H9 (cell line): ENCODE measurements around the gene TSGA10IP. TPM values are rescaled to one million over a fixed set of nuclear protein-coding genes. Genes with fewer than 3 reads are reported as not detected.
A peak's percentile ranks its signal among the peaks of the same experiment; 100 is the strongest.

Source experiments
- DNase-seq: peaks from one replicate; pipeline ENCODE4 v3.0.0-alpha.2; 2017
- H2AFZ ChIP-seq: one replicate; pipeline ENCODE4 v1.6.1; 2013; ENCODE audit warnings: mild to moderate bottlenecking, low read length, control low read depth, moderate library complexity
- H2AK5ac ChIP-seq: 2 replicates; pipeline ENCODE4 v1.6.1; 2013; ENCODE audit warnings: low read length, control low read depth, mixed read lengths; ENCODE audit not compliant: insufficient read length
- H2BK120ac ChIP-seq: one replicate; pipeline ENCODE4 v1.6.1; 2013; ENCODE audit warnings: low read depth, mild to moderate bottlenecking, low read length, control low read depth, inconsistent platforms; ENCODE audit not compliant: poor library complexity, severe bottlenecking
- H2BK12ac ChIP-seq: 2 replicates; pipeline ENCODE4 v1.6.1; 2013; ENCODE audit warnings: low read length, control low read depth, mixed read lengths, low read depth; ENCODE audit not compliant: insufficient read length
- H2BK15ac ChIP-seq: 2 replicates; pipeline ENCODE4 v1.6.1; 2013; ENCODE audit warnings: low read depth, low read length, control low read depth
- H2BK20ac ChIP-seq: one replicate; pipeline ENCODE4 v1.6.1; 2013; ENCODE audit warnings: low read depth, mild to moderate bottlenecking, low read length, control low read depth, inconsistent platforms; ENCODE audit not compliant: poor library complexity, severe bottlenecking
- H2BK5ac ChIP-seq: 2 replicates; pipeline ENCODE4 v1.6.1; 2013; ENCODE audit warnings: low read length, control low read depth, mixed read lengths; ENCODE audit not compliant: insufficient read length
- H3K14ac ChIP-seq: 2 replicates; pipeline ENCODE4 v1.6.1; 2013; ENCODE audit warnings: low read length, control low read depth; ENCODE audit not compliant: insufficient read depth
- H3K18ac ChIP-seq: 2 replicates; pipeline ENCODE4 v1.6.1; 2013; ENCODE audit warnings: low read depth, mild to moderate bottlenecking, mixed read lengths, low read length, control low read depth; ENCODE audit not compliant: insufficient read length
- H3K23ac ChIP-seq: 2 replicates; pipeline ENCODE4 v1.6.1; 2013; ENCODE audit warnings: low read length, control low read depth, mixed read lengths, low read depth; ENCODE audit not compliant: insufficient read length
- H3K23me2 ChIP-seq: 2 replicates; pipeline ENCODE4 v1.6.1; 2013; ENCODE audit warnings: low read depth, mild to moderate bottlenecking, mixed read lengths, low read length, control low read depth; ENCODE audit not compliant: insufficient read length, poor library complexity, severe bottlenecking
- H3K27ac ChIP-seq: 2 replicates; pipeline ENCODE4 v1.5.1; 2013; ENCODE audit warnings: low read length, control low read depth, mixed read lengths, low read depth; ENCODE audit not compliant: insufficient read length
- H3K27me3 ChIP-seq: 2 replicates; pipeline ENCODE4 v1.6.1; 2013; ENCODE audit warnings: low read length, control low read depth, inconsistent platforms; ENCODE audit not compliant: insufficient read depth
- H3K4ac ChIP-seq: 2 replicates; pipeline ENCODE4 v1.6.1; 2013; ENCODE audit warnings: low read depth, mild to moderate bottlenecking, control low read depth, inconsistent platforms, low read length, moderate library complexity
- H3K4me1 ChIP-seq: 2 replicates; pipeline ENCODE4 v1.6.1; 2013; ENCODE audit warnings: low read length, control low read depth, inconsistent platforms; ENCODE audit not compliant: insufficient read depth
- H3K4me2 ChIP-seq: 2 replicates; pipeline ENCODE4 v1.6.1; 2013; ENCODE audit warnings: low read length, control low read depth, mixed read lengths; ENCODE audit not compliant: insufficient read length, insufficient read depth
- H3K56ac ChIP-seq: 2 replicates; pipeline ENCODE4 v1.6.1; 2013; ENCODE audit warnings: low read depth, mild to moderate bottlenecking, mixed read lengths, low read length, control low read depth; ENCODE audit not compliant: insufficient read length
- H3K79me1 ChIP-seq: 2 replicates; pipeline ENCODE4 v1.6.1; 2013; ENCODE audit warnings: low read depth, mild to moderate bottlenecking, moderate library complexity, low read length, control low read depth, inconsistent platforms; ENCODE audit not compliant: insufficient read depth, poor library complexity, severe bottlenecking
- H3K79me2 ChIP-seq: 2 replicates; pipeline ENCODE4 v1.6.1; 2013; ENCODE audit warnings: low read length, control low read depth, inconsistent platforms; ENCODE audit not compliant: insufficient read depth
- H3K9ac ChIP-seq: 2 replicates; pipeline ENCODE4 v1.6.1; 2013; ENCODE audit warnings: low read length, control low read depth, mixed read lengths; ENCODE audit not compliant: insufficient read length; ENCODE audit errors: extremely low read depth
- H3K9me3 ChIP-seq: one replicate; pipeline ENCODE4 v1.6.1; 2013; ENCODE audit warnings: low read depth, low read length, inconsistent platforms; ENCODE audit not compliant: control insufficient read depth
- H3T11ph ChIP-seq: one replicate; pipeline ENCODE4 v1.6.1; 2013; ENCODE audit warnings: mild to moderate bottlenecking, low read length, control low read depth, inconsistent platforms
- H4K20me1 ChIP-seq: one replicate; pipeline ENCODE4 v1.6.1; 2013; ENCODE audit not compliant: control insufficient read depth, insufficient read length, insufficient read depth
- H4K5ac ChIP-seq: 2 replicates; pipeline ENCODE4 v1.6.1; 2013; ENCODE audit warnings: low read depth, mild to moderate bottlenecking, mixed read lengths, low read length, control low read depth; ENCODE audit not compliant: insufficient read length
- H4K8ac ChIP-seq: replicated peaks from 2 replicates; pipeline ENCODE4 v1.6.1; 2013; ENCODE audit warnings: low read length, control low read depth, mixed read lengths, low read depth; ENCODE audit not compliant: insufficient read length
- H4K91ac ChIP-seq: 2 replicates; pipeline ENCODE4 v1.6.1; 2013; ENCODE audit warnings: low read depth, mild to moderate bottlenecking, moderate library complexity, mixed read lengths, low read length, control low read depth; ENCODE audit not compliant: insufficient read length
- H3K27ac Mint-ChIP-seq, 3 experiments: 2 replicates in 2 of 3; 3 replicates in 1 of 3; pipeline ENCODE4 v1.8.0; 2020 to 2021; ENCODE audit warnings: mixed read lengths in 3 of 3, mild to moderate bottlenecking in 1 of 3, moderate library complexity in 1 of 3
- H3K27me3 Mint-ChIP-seq: 2 replicates; pipeline ENCODE4 v1.8.0; 2021; ENCODE audit warnings: low read depth, mild to moderate bottlenecking, moderate library complexity, mixed read lengths
- H3K36me3 Mint-ChIP-seq, 3 experiments: 2 replicates in 2 of 3; 3 replicates in 1 of 3; pipeline ENCODE4 v1.8.0; 2020 to 2021; ENCODE audit warnings: low read depth in 3 of 3, mixed read lengths in 3 of 3; ENCODE audit not compliant: insufficient read depth in 1 of 3
- H3K4me1 Mint-ChIP-seq, 2 experiments: 2 replicates each; pipeline ENCODE4 v1.8.0; 2020; ENCODE audit warnings: mixed read lengths in 2 of 2
- H3K4me3 Mint-ChIP-seq, 2 experiments: 2 replicates in 1 of 2; 3 replicates in 1 of 2; pipeline ENCODE4 v1.8.0; 2020 to 2021; ENCODE audit warnings: mild to moderate bottlenecking in 2 of 2, mixed read lengths in 2 of 2, moderate library complexity in 1 of 2
- H3K9me3 Mint-ChIP-seq, 2 experiments: 2 replicates in 1 of 2; 3 replicates in 1 of 2; pipeline ENCODE4 v1.8.0; 2020; ENCODE audit warnings: mild to moderate bottlenecking in 2 of 2, mixed read lengths in 2 of 2, moderate library complexity in 1 of 2
- CTCF ChIP-seq: fragments of 200-600 bp; sonication (generic); conservative IDR thresholded peaks from 3 replicates; pipeline ENCODE4 v1.8.0; 2021; ENCODE audit warnings: antibody characterized with exemption, mild to moderate bottlenecking
- WGBS: extraction: QIAGEN DNeasy Blood & Tissue Kit; methylation state at CpG from one replicate; pipeline ENCODE4 v1.1.7; 2013; ENCODE audit warnings: missing lambda C conversion rate, low lambda C conversion rate, mixed read lengths; ENCODE audit not compliant: insufficient read length; ENCODE audit errors: extremely low coverage; 5-methylcytosine and 5-hydroxymethylcytosine counted together
- total RNA-seq: library from RNA; stranded (reverse); gene quantifications from 2 replicates; pipeline ENCODE4 v1.2.1, GENCODE V29; 2021

The TSGA10IP gene
- total RNA-seq, 1 experiment from 2014 or later = 2.2 TPM

GRCh38 chr11:65917434-65918210, 27.7 kb upstream of the TSGA10IP start:
- no peak overlapping the region for H3K27ac Mint-ChIP-seq
- no peak for DNase-seq

More at GRCh38 chr11:65917434-65918210, 27.7 kb upstream of the TSGA10IP start:
- Histone ChIP-seq H2BK15ac (no peak overlapping the region), H3K23ac (no peak overlapping the region), H3K4ac (no peak overlapping the region), H3K79me1 (no peaks in the 10 kb centered on the region), H3K9ac (peak overlapping the region; percentile 81), H3K23me2 (peaks cover 11% of the 10 kb centered on the region), H3T11ph (no peak overlapping the region), H4K91ac (no peak overlapping the region), H3K56ac (no peak overlapping the region), H2BK12ac (no peak overlapping the region), H2AK5ac (no peak overlapping the region), H2BK5ac (no peak overlapping the region), H3K9me3 (no peaks in the 10 kb centered on the region), H3K79me2 (no peaks in the 10 kb centered on the region), H4K5ac (no peak overlapping the region), H3K27ac (no peak overlapping the region), H3K14ac (no peak overlapping the region), H3K4me1 (no peaks in the 10 kb centered on the region; the same call in 1 of the 2 replicates), H2AFZ (no peak overlapping the region), H2BK120ac (no peak overlapping the region), H3K4me2 (peak overlapping the region; percentile 60), H3K18ac (no peak overlapping the region), H2BK20ac (no peak overlapping the region), H4K8ac (no peak overlapping the region), H4K20me1 (no peaks in the 10 kb centered on the region), H3K27me3 (no peaks in the 10 kb centered on the region)
- TF ChIP-seq CTCF = no peak
- no CpG with 5 or more reads among the region's 35 CpGs for WGBS
- Mint-ChIP-seq H3K27me3 (peaks cover 4% of the 10 kb centered on the region), H3K36me3 (peaks cover 1 to 17% (median 14%) of the 10 kb centered on the region in 3 experiments; a peak in 6 of 7 replicates), H3K4me3 (peak overlapping the region; percentile 83 to 89), H3K9me3 (no peaks in the 10 kb centered on the region; a peak in 1 of 5 replicates), H3K4me1 (peaks cover 21 to 28% of the 10 kb centered on the region in 2 experiments)
